Colonic mucosa (tissue), 4 donors: ENCODE measurements around the gene ERVW-1. TPM values are rescaled to one million over a fixed set of nuclear protein-coding genes. Genes with fewer than 3 reads are reported as not detected.
"Not testable (repeated sequence)": the region's sequence is repeated elsewhere in the genome, so short reads cannot be mapped to it uniquely, and the experiment has no call there.

Source experiments
- DNase-seq: peaks from one replicate; pipeline ENCODE4 v3.0.0-alpha.2; 2020
- H3K27ac ChIP-seq: fragments of 200-600 bp; one replicate; pipeline ENCODE4 v1.8.0; 2021
- H3K27me3 ChIP-seq: fragments of 200-600 bp; one replicate; pipeline ENCODE4 v1.8.0; 2021
- H3K36me3 ChIP-seq: fragments of 200-600 bp; one replicate; pipeline ENCODE4 v1.8.0; 2021
- H3K4me1 ChIP-seq: fragments of 200-600 bp; one replicate; pipeline ENCODE4 v1.8.0; 2021; ENCODE audit warnings: mild to moderate bottlenecking
- H3K4me3 ChIP-seq: fragments of 200-600 bp; one replicate; pipeline ENCODE4 v1.8.0; 2021
- H3K9ac ChIP-seq, 2 donors: one replicate each; pipeline ENCODE4 v1.7.0; 2013; ENCODE audit warnings: control low read depth in 2 of 2, low read depth in 2 of 2, low read length in 2 of 2
- H3K9me3 ChIP-seq: fragments of 200-600 bp; one replicate; pipeline ENCODE4 v1.8.0; 2021
- CTCF ChIP-seq: fragments of 200-600 bp; IDR thresholded peaks from one replicate; pipeline ENCODE4 v1.8.0; 2022; ENCODE audit warnings: antibody characterized with exemption, mild to moderate bottlenecking
- intact Hi-C: fragments of 100-400 bp; cut with DNase I; formaldehyde crosslinking; loops from one replicate; pipeline ENCODE4 v1.14.1; 2022
- total RNA-seq, 2 donors: library from RNA; stranded (reverse); fragmentation: NEBNext Ultra II Directional in 1 of 2; extraction: Animal tissue kit (Norgen Biotek cat#: 25700) in 1 of 2; gene quantifications; one replicate each; pipeline ENCODE4 v1.2.1, GENCODE V29; 2021
- donor health status: healthy.
- donor health status: DM: no; HTN: no; CAD: no.
- donor health status: DM: no; HTN: no; CAD: no.

Gene ERVW-1
- total RNA-seq, 2 donors from 2014 or later, result not detected

DNA sequence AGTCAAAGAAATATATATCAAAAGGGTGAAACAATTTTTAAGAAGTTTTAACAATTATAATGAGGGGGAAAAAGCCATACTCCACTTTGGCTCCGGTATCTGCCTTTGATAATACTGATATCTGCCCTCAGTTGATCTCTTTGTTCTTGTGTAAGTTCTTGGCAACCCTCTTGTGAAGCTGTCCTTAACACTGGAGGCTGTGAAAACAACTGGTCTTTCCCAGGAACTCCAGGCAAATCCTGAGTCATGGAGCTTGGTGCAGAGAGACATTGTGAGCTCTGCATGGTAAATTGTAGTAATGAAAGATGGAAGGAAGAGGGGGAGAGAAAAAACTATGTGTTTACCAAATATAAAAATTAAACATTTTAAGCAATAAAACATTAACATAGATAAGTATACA is 11.9 kb upstream of the ERVW-1 start:
- no peaks in the 10 kb centered on the region for H3K27me3 ChIP-seq
- H3K9ac ChIP-seq, result no peak overlapping the region
- H3K4me3 ChIP-seq, result no peak overlapping the region
- peaks cover 7% of the 10 kb centered on the region for H3K36me3 ChIP-seq
- no peak overlapping the region for H3K27ac ChIP-seq
- TF ChIP-seq CTCF, result no peak
- intact Hi-C loops, result no loop called here
- no peak for DNase-seq
- no peaks in the 10 kb centered on the region for H3K9me3 ChIP-seq
- H3K4me1 ChIP-seq, result no peaks in the 10 kb centered on the region

DNA sequence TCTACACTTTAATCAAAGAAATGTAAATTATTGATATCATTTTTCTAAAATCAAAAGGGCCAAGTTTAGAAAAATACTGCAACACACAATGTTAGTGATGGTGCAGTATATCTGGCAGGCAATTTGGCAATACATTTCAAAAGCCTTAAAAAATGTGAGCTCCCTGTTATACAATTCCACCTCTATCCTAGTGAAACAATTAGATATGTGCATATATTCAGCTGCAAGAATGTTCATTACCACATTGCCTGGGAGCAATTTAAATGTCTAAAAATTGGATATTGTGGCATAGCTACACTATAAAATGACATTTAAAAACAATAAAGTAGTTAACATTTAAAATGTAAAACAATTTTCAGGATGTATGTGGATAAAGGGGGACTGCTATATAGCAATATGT is 10.1 kb upstream of the ERVW-1 start:
- Histone ChIP-seq H3K27me3 (no peaks in the 10 kb centered on the region), H3K9me3 (no peaks in the 10 kb centered on the region), H3K36me3 (peaks cover 7% of the 10 kb centered on the region), H3K4me3 (no peak overlapping the region), H3K4me1 (no peaks in the 10 kb centered on the region), H3K9ac (no peak overlapping the region), H3K27ac (no peak overlapping the region)
- no peak for TF ChIP-seq CTCF
- intact Hi-C loops, result no loop called here
- DNase-seq, result no peak

DNA sequence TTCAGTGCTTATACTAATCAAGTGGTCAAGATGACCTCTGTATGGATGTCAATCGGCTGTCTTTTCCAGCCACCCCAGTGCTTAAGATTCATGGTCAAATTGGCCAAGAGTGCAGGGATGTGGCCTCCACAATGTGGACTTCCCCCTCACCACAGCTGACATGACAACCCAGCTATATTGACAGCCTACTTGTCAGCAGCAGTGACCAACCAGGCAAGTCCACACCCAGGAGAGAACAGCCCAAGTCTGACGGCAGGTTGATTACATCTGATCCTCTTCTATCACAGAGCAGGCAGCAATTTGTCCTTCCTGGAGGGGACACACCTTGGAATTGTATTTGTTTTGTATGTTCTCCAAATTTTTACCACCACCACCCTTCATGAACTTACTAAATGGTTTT is 8.2 kb upstream of the ERVW-1 start:
- Histone ChIP-seq H3K9ac (peak overlapping the region in 1 of 2 donors; percentile 2), H3K9me3 (no peaks in the 10 kb centered on the region), H3K4me1 (no peaks in the 10 kb centered on the region), H3K27ac (peak overlapping the region; percentile 64), H3K4me3 (no peak overlapping the region), H3K27me3 (no peaks in the 10 kb centered on the region), H3K36me3 (no peaks in the 10 kb centered on the region)
- TF ChIP-seq CTCF, result no peak
- intact Hi-C loops, result no loop called here
- DNase-seq, result peak; percentile 77

DNA sequence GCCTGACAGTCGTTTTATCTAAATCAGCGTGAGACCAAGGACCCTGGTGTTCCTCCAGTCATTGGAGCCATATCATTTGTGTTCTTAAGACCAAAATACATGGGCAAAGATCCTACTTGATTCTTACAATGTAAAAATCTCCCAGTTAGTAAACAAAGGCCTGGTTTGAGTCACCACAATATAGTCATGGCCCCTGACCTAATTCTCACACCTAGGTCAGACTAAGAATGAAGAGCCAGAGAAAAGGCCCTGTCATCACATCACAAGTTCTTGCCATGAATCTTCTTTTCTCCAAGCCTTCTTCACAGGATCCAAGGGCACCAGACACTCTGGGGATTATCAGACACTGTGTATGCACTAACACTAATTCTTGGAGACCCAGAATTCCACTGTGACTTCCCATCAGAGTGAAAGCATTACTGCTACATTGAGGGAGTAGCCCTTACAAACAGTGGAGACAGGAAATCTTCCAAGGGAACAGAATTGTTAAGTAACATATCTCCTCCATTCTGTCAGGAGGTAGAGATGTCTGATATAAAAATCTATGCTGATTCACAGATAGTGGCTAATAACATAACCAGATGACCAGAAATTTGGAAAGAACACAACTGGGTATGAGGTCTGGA is 7.6 kb upstream of the ERVW-1 start:
- no peak for TF ChIP-seq CTCF
- peak overlapping the region in 1 of 2 donors; percentile 2 for H3K9ac ChIP-seq
- no peak for DNase-seq
- H3K4me1 ChIP-seq, result no peaks in the 10 kb centered on the region
- H3K36me3 ChIP-seq, result no peaks in the 10 kb centered on the region
- no peaks in the 10 kb centered on the region for H3K9me3 ChIP-seq
- H3K27me3 ChIP-seq, result no peaks in the 10 kb centered on the region
- H3K4me3 ChIP-seq, result no peak overlapping the region
- H3K27ac ChIP-seq, result peak overlapping the region; percentile 64
- intact Hi-C loops, result no loop called here

- H3K4me3 ChIP-seq, H3K4me1 ChIP-seq, H3K9me3 ChIP-seq, intact Hi-C loops, H3K36me3 ChIP-seq, H3K27ac ChIP-seq, DNase-seq, H3K9ac ChIP-seq, H3K27me3 ChIP-seq: not testable (repeated sequence)
Measured at GRCh38 chr7:92484226-92484625, 6.5 kb upstream of the ERVW-1 start.

DNA sequence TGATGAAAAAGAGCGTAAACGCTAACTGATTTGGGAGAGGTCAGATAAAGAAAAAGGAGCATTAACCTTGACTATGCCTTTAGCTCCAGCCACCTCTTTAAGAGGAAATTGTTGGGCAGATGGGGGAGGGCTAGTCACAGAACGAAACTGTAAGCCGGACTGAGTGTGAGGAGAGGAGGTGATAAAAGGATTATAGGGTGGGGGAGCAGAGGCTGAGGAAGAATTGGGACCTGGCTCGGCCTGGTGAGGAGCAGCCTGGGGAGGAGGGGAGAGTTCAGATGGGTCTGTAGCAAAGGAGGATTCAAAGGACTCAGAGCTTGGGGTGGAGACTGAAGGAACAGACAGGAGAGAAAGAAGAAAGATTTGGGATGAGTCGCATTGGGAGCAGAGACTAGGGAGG is 5.9 kb upstream of the ERVW-1 start:
- H3K9me3 ChIP-seq, H3K36me3 ChIP-seq, H3K27ac ChIP-seq, H3K27me3 ChIP-seq, intact Hi-C loops, DNase-seq, H3K4me3 ChIP-seq, H3K9ac ChIP-seq, H3K4me1 ChIP-seq: not testable (repeated sequence)

DNA sequence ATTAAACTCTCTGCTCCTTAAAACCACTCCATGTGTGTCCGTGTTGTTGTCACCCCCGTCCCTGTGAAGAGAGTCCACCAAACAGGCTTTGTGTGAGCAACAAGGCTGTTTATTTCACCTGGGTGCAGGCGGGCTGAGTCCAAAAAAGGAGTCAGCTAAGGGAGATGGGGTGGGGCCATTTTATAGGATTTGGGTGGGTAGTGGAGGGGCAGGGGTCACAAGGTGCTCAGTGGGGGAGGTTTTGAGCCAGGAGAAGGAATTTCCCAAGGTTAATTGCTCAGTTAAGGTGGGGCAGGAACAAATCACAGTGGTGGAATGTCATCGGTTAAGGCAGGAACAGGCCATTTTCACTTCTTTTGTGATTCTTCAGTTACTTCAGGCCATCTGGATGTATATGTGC is 1.4 kb upstream of the ERVW-1 start:
- H3K4me1 ChIP-seq, H3K27ac ChIP-seq, H3K9me3 ChIP-seq, H3K27me3 ChIP-seq, H3K4me3 ChIP-seq, H3K9ac ChIP-seq, H3K36me3 ChIP-seq, intact Hi-C loops: not testable (repeated sequence)
- peak; percentile 67 for DNase-seq
